ENCODE measurements around the gene STK10. TPM values are rescaled to one million over a fixed set of nuclear protein-coding genes. Genes with fewer than 3 reads are reported as not detected.

The STK10 gene
- total RNA-seq, 1 experiment from 2014 or later = 22.9 TPM

- Histone ChIP-seq H3K9ac (ENCODE audit: low read length) (no peak overlapping the region), H3K4me2 (ENCODE audit: low read length) (peak overlapping the region; percentile 100), H3K4me1 (ENCODE audit: control insufficient read depth in 1 of 2, insufficient read depth in 2 of 2, low read length in 2 of 2) (peaks cover 10 to 28% of the 10 kb centered on the region in 2 experiments), H3K36me3 (ENCODE audit: control insufficient read depth in 1 of 2, insufficient read depth in 2 of 2, low read length in 2 of 2) (no peaks in the 10 kb centered on the region), H4K20me1 (ENCODE audit: insufficient read depth) (no peaks in the 10 kb centered on the region), H3K4me3 (replicated peaks in 1 of 2; ENCODE audit: low read depth in 1 of 2, low read length in 2 of 2) (no peak overlapping the region), H3K9me2 (ENCODE audit: insufficient read depth) (no peaks in the 10 kb centered on the region), H3K27me3 (ENCODE audit: insufficient read depth, low read length) (no peaks in the 10 kb centered on the region), H2AFZ (ENCODE audit: low read depth, low read length, poor library complexity, severe bottlenecking) (no peak overlapping the region), H3K9me3 (ENCODE audit: control insufficient read depth in 1 of 2, insufficient read depth in 1 of 2, low read depth in 1 of 2, low read length in 2 of 2) (no peaks in the 10 kb centered on the region), H3K27ac (ENCODE audit: low read depth, low read length) (no peak overlapping the region), H3K79me2 (ENCODE audit: insufficient read depth, low read length) (peaks cover 13% of the 10 kb centered on the region)
- no peak for DNase-seq (ENCODE audit: low read depth, low spot score)
- ChIA-PET POLR2A (interaction anchor here (1.5 kb wide), 1 partner anchor 15 kb away, joined by 4 read pairs; no protein-coding TSS in a partner anchor), CTCF (interaction anchor here (0.9 to 1.3 kb wide), 3 partner anchors 84 to 278 kb away, joined by 3 to 5 read pairs (median 4); no protein-coding TSS in a partner anchor), RAD21 (ENCODE audit: low non-redundant PET in 1 of 2, low total read pairs in 2 of 2, uncharacterized antibody in 2 of 2, unreplicated experiment in 2 of 2) (interaction anchor here (0.5 to 0.6 kb wide), 2 partner anchors 27 to 61 kb away, joined by 5 to 7 read pairs; no protein-coding TSS in a partner anchor)
- TF ChIP-seq SP1 (IDR thresholded peaks at IDR 0.05; ENCODE audit: low read depth) (no peak), ZFX (IDR thresholded peaks at IDR 0.05) (no peak), MAX (IDR thresholded peaks at IDR 0.05) (no peak), POLR2AphosphoS5 (IDR thresholded peaks at IDR 0.05; ENCODE audit: low read depth, low read length) (no peak), EGR1 (IDR thresholded peaks at IDR 0.05; ENCODE audit: low read depth) (no peak), YY1 (IDR thresholded peaks at IDR 0.05; ENCODE audit: extremely low read depth, insufficient replicate concordance, low read depth, low read length) (no peak), CBX3 (IDR thresholded peaks at IDR 0.05; ENCODE audit: low read depth) (no peak), POLR2A (IDR thresholded peaks at IDR 0.05; ENCODE audit: borderline replicate concordance, extremely low read depth, insufficient read depth, insufficient read length) (no peak), RAD21 (IDR thresholded peaks at IDR 0.05; ENCODE audit: low read depth) (no peak)
- no peak for ATAC-seq
- BruUV-seq (replicated peaks) = no TSS peak
- intact Hi-C loops (cut with micrococcal nuclease) = loop anchor here (2.0 to 10.0 kb wide), 3 partner anchors 93 to 279 kb away; partner anchors contain the start of genes SH3PXD2B and UBTD2
Observed at GRCh38 chr5:172189693-172190296, 1.8 kb upstream of the STK10 start.
